LNCAP (cell line): ENCODE data around the gene FOXC1.

Source experiments
- CTCF ChIP-seq: fragments of 450-650 bp; IDR thresholded peaks from 2 replicates; pipeline ENCODE4 v1.5.1; 2017; ENCODE audit warnings: mild to moderate bottlenecking

Gene FOXC1

GRCh38 chr6:1621070-1621701, 11.5 kb downstream of the FOXC1 start:
- no peak for TF ChIP-seq CTCF

- TF ChIP-seq CTCF, result no peak
Measured at GRCh38 chr6:1622220-1622850, 12.6 kb downstream of the FOXC1 start.

- TF ChIP-seq CTCF, result no peak
Measured at GRCh38 chr6:1622851-1623768, 13.4 kb downstream of the FOXC1 start.

GRCh38 chr6:1623769-1624057, 14.0 kb downstream of the FOXC1 start:
- no peak for TF ChIP-seq CTCF

- TF ChIP-seq CTCF, result no peak
Measured at GRCh38 chr6:1624058-1624850, 14.5 kb downstream of the FOXC1 start.

GRCh38 chr6:1624851-1625781, 15.4 kb downstream of the FOXC1 start:
- TF ChIP-seq CTCF, result no peak
